Adipocyte (in vitro differentiated cells): ENCODE measurements around the gene NTNG1.
A peak's percentile ranks its signal among the peaks of the same experiment; 100 is the strongest.

ENCODE experiments used
- DNase-seq: peaks from one replicate; pipeline ENCODE4 v3.0.0-alpha.2; 2015; ENCODE audit warnings: low read depth
- H3K27me3 ChIP-seq: replicated peaks from 2 replicates; pipeline ENCODE4 v1.7.0; 2013; ENCODE audit warnings: mild to moderate bottlenecking, low read length, moderate library complexity; ENCODE audit not compliant: control insufficient read depth, insufficient read depth
- H3K36me3 ChIP-seq: 2 replicates; pipeline ENCODE4 v1.7.0; 2013; ENCODE audit warnings: low read length, mild to moderate bottlenecking, moderate library complexity; ENCODE audit not compliant: control insufficient read depth, insufficient read depth, severe bottlenecking
- H3K4me1 ChIP-seq: 2 replicates; pipeline ENCODE4 v1.7.0; 2013; ENCODE audit warnings: mild to moderate bottlenecking, low read length, moderate library complexity; ENCODE audit not compliant: control insufficient read depth, insufficient read depth
- H3K4me3 ChIP-seq: 2 replicates; pipeline ENCODE4 v1.7.0; 2013; ENCODE audit warnings: mild to moderate bottlenecking, low read length, moderate library complexity
- H3K9ac ChIP-seq: 2 replicates; pipeline ENCODE4 v1.7.0; 2013; ENCODE audit warnings: mild to moderate bottlenecking, low read length, moderate library complexity
- H3K9me3 ChIP-seq: 2 replicates; pipeline ENCODE4 v1.7.0; 2013; ENCODE audit warnings: mild to moderate bottlenecking, low read length, moderate library complexity; ENCODE audit not compliant: control insufficient read depth

The NTNG1 gene

DNA sequence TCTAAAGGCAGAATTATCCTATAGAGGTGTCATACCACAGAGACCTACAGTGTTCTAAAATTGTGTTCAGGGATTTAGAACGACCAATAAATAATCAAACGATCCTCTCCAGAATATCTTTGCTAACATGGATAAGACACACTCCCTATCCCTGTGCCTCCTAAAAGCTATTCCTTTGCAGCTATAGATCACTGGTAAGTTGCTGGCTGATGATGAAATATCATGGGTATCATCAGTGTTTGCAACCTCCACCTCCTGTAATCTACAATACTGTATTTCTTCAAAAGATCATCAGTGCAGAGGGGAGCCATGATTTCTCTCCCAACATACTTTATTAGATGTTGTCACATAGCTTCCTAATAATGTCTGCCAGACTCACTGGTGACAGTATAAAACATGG, 201.9 kb downstream of the NTNG1 start:
- DNase-seq: no peak
- Histone ChIP-seq H3K9ac (no peak overlapping the region), H3K36me3 (no peaks in the 10 kb centered on the region), H3K9me3 (no peaks in the 10 kb centered on the region), H3K4me3 (no peak overlapping the region), H3K4me1 (no peaks in the 10 kb centered on the region), H3K27me3 (no peaks in the 10 kb centered on the region)

DNA sequence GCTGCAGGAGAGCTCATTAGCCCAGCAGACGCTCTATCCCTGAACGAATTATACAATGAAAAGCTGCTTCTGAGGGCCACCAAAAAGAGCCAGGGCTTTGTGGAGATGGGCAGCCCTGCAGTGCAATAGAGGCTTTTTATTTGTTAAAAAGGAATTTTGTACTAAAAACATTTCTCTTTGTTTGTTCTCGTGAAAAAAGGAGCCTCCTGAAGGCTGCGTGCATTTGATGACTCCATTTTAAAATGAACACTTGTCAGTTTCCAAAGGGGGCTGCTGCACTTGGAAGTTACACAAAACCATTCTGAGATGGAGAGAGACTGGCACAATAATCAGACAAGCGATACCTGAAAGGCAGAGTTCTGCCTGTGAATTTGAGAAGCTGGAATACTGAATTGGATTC, 202.8 kb downstream of the NTNG1 start:
- Histone ChIP-seq H3K9me3 (no peaks in the 10 kb centered on the region), H3K4me3 (no peak overlapping the region), H3K9ac (no peak overlapping the region), H3K27me3 (no peaks in the 10 kb centered on the region), H3K4me1 (no peaks in the 10 kb centered on the region), H3K36me3 (no peaks in the 10 kb centered on the region)
- no peak for DNase-seq

DNA sequence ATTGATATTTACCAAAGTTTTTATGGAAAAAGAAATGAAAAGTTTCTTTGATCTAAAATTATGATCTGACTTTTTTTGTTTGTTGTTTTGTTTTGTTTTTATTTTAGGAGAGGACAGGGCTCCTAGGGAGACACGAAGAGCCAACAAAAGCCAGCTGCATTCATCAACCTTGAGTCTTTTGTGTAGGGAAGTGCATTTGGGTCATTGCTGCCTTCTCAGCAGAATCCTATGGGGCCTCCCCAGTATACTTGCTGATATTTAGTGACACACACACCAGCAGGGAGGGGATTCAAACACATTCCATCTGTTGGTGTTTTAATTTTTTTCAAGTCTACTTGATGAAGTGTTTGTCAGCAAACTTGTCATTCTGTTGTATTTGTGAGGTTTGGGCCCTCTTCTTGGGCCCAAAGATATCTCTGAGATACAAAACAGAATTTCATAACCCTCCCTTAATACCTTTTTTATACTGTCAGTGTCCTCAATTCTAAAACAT, 203.5 kb downstream of the NTNG1 start:
- no peak for DNase-seq

DNA sequence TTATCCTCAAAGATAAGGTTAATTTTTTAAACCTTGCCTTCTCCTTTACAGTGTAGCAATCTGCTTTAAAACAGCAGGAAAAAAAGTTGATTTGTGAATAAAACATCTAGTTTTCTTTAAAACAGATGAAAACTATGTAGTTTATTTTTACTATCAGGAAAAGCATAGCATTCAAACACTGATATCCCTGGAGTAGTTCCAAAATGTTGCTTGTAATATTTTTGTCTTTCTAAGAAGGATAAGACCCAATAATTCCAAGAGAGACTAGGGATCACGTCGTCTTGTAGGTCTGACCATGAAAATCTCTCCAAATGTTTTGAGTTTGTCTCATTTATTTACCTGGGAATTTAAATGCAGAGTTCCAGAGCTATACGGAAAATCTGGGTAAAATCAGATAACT, 204.0 kb downstream of the NTNG1 start:
- no peaks in the 10 kb centered on the region for H3K27me3 ChIP-seq
- H3K9me3 ChIP-seq: no peaks in the 10 kb centered on the region
- H3K4me1 ChIP-seq: no peaks in the 10 kb centered on the region
- H3K4me3 ChIP-seq: no peak overlapping the region
- no peak overlapping the region for H3K9ac ChIP-seq
- no peaks in the 10 kb centered on the region for H3K36me3 ChIP-seq
- DNase-seq: no peak

More for the DNA sequence above, 203.5 kb downstream of the NTNG1 start:
- H3K9me3 ChIP-seq: no peaks in the 10 kb centered on the region
- H3K36me3 ChIP-seq: no peaks in the 10 kb centered on the region
- H3K4me3 ChIP-seq: no peak overlapping the region
- H3K27me3 ChIP-seq: no peaks in the 10 kb centered on the region
- H3K4me1 ChIP-seq: no peaks in the 10 kb centered on the region
- no peak overlapping the region for H3K9ac ChIP-seq

DNA sequence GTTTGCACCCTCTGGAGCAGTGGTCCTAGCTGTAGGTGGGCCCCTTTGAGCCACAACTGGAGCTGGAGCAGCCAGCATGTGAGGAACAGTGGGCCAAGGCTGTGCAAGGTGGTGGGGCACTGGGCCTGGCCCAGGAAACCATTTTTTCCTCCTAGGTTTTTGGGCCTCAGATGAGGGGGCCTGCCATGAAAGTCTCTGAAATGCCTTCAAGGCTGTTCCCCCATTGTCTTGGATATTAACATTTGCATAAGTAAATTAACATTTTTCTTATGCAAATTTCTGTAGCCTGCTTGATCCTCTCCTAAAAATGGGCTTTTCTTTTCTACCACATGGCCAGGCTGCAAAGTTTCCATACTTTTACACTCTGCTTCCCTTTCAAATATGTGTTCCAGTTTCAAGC, 212.0 kb downstream of the NTNG1 start:
- Histone ChIP-seq H3K36me3 (no peaks in the 10 kb centered on the region), H3K9ac (no peak overlapping the region), H3K27me3 (no peaks in the 10 kb centered on the region), H3K4me3 (no peak overlapping the region), H3K4me1 (peaks cover 17% of the 10 kb centered on the region), H3K9me3 (no peaks in the 10 kb centered on the region)
- DNase-seq: no peak

DNA sequence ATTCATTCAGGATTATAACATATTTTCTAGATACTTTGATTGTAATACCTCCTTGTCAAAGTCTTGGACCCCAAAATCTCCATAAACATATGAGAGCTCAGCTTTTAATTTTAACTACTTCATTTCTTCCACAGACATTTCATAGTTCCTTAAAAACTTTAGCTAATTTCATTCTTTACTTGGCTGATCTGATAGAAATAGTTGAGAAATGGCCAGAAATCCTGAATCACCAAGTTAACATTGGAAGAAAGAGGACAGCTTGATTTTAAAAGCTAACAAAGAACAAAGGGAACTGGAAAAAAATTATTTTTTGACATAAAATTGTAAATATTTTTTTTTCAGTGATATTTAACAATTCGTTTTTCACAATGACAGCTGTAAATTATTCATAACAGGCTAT, 216.5 kb downstream of the NTNG1 start:
- Histone ChIP-seq H3K4me1 (peaks cover 28% of the 10 kb centered on the region), H3K4me3 (no peak overlapping the region), H3K9ac (peak overlapping the region; percentile 58), H3K27me3 (no peaks in the 10 kb centered on the region), H3K36me3 (no peaks in the 10 kb centered on the region), H3K9me3 (no peaks in the 10 kb centered on the region)
- DNase-seq: peak; percentile 62

DNA sequence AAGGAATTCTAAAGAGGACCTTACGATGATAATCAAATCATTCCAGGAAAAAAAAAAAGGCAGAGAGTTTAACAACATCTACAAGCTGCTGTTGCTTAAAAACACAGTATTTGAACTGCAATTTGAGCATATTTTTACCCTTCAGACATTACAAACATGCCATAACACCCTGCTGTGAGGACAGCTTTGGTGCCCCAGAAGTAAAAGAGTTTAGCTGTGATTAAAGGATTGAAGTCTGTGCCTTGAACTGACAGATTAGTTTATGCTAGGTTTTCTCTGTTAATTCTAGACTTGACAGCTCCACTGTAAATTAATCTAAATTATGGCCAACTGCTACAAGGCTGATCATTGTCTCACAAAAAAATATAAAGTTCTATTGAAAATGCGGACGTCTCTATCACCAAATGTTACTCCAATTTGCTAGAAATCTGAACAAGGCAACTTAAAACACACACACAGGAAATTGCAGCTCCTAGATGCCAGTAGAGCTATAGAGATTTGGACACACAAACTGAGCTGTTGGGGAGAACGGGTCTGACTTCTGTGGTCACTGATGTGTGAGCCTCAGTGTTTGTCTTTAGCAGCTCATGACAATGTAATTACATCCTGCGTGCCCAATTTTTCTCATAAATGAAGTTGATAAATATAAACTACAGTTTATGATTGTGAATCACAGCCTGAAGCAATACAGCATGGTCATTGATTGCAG, 217.9 kb downstream of the NTNG1 start:
- Histone ChIP-seq H3K9me3 (no peaks in the 10 kb centered on the region), H3K4me1 (peaks cover 28% of the 10 kb centered on the region), H3K36me3 (no peaks in the 10 kb centered on the region), H3K4me3 (peak overlapping the region; percentile 60), H3K9ac (peak overlapping the region; percentile 50), H3K27me3 (no peaks in the 10 kb centered on the region)
- DNase-seq: peak; percentile 13

DNA sequence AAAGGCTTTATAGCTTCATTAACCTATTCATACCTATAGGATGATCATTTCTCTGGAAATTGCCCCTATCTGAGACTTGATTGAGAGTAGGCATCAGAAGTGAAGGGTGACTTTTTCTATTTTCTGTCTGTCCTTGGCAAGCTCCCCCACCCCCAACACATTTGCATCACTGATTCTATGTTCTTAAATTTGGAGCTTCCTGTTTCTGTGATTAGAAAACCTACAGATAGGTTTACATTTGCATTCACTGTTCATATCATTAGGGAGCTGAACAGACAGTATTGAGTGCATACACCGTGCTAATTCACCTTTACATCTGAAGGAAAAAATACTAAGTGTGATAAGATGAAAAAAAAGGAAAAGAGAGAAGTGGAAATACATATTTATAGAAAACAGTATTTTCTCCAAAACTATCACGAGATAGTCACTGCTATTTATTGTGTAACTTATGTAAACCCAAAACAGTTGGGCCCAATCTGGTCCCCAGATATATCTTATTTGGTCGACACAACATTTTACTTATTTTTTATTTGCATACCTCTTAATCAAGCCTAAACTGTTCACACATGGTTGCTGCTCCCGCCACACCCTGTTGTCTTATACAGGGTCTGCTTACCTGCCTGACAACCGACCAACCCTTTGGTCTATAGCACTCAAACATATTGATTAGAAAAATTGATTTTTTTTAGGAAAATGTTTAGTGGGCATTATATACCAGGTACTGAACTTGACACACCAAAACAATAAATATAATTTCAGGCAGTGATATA, 218.8 kb downstream of the NTNG1 start:
- no peak overlapping the region for H3K4me3 ChIP-seq
- H3K9ac ChIP-seq: no peak overlapping the region
- peaks cover 28% of the 10 kb centered on the region for H3K4me1 ChIP-seq
- H3K9me3 ChIP-seq: no peaks in the 10 kb centered on the region
- no peak for DNase-seq
- no peaks in the 10 kb centered on the region for H3K27me3 ChIP-seq
- no peaks in the 10 kb centered on the region for H3K36me3 ChIP-seq

DNA sequence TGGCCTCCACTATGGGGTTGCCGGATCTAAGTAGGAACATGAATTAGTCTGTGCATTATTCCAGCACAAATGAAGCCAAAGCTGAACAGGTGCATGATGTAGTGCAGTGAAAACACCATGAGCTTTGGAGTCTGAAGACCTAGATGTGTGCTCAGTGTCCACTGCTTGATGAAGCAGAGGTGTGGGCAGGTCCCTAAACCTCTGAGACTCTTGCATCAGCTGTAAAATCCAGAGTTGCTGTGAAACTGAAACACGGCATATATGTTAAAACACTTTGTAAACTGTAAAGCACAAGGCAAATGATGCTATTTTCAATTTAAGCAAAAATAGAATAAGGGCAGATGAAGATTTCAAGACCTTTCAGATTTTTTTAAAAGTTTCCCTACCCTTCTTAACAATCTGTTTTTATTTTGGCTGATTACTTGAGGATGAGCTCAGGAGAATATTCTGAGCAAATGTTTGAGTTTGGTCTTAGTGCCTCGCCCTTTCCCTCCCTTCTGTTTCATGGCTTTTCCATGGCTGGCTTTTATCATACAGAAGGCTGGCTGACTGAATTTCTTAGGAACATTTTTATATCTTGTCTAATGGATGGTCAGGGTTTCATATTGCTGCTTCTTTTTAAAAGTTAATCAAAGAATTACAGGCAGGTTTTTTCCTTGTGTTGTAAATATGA, 221.8 kb downstream of the NTNG1 start:
- no peak overlapping the region for H3K4me3 ChIP-seq
- H3K9me3 ChIP-seq: no peaks in the 10 kb centered on the region
- peaks cover 14% of the 10 kb centered on the region for H3K4me1 ChIP-seq
- no peaks in the 10 kb centered on the region for H3K27me3 ChIP-seq
- H3K36me3 ChIP-seq: no peaks in the 10 kb centered on the region
- DNase-seq: no peak
- no peak overlapping the region for H3K9ac ChIP-seq

DNA sequence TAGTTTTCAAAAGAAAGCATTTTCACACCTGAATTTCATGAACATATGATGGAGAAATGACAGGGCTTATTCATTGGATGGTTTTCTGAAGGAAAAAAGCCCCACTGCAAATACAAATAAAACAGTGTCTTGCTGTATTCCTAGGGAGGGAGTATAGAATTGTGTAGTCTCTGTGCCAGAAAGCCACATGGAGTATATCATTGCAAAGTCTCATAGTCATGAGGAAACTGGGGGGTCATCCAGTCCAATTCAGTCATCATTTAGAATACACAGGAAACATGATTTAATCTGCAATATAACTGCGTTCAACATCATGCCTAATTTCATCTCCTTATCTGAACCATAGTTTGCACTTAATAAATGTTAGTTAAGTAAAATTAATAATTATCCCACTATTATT, 222.3 kb downstream of the NTNG1 start:
- Histone ChIP-seq H3K9me3 (no peaks in the 10 kb centered on the region), H3K9ac (no peak overlapping the region), H3K36me3 (no peaks in the 10 kb centered on the region), H3K4me3 (no peak overlapping the region), H3K27me3 (no peaks in the 10 kb centered on the region), H3K4me1 (peaks cover 9% of the 10 kb centered on the region)
- DNase-seq: no peak

DNA sequence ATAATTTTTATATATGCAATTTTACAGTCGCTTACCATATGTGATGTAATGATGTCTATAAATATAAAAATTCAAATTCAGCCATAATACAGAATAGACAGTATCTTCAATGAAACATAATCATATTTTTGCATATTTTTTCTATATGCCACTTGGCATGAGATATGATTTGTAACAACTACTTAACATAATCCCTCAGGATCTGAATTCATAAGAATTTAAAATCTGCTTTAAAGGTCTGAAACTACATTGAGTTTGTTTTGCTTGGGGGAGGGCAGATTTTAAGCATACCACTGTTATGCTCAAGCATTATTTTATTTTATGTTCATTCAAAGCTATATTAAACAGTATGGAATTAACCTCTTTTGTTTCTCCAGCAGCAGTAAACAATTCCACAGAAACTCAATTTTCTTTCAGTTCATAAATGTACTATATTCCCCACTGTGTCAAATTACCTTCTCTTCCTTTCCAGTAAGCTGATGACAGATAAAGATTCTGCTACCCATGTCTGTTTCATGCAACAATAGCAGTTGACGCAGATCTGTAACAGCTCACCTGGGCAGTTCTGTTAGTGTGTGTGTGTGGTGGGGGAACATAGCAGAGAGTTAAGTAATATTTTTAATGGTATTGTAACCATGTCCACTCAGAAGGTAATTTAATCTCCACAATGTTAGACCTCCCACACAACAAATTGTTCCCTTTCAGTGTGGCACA, 224.8 kb downstream of the NTNG1 start:
- Histone ChIP-seq H3K36me3 (no peaks in the 10 kb centered on the region), H3K4me3 (no peak overlapping the region), H3K4me1 (no peaks in the 10 kb centered on the region), H3K27me3 (no peaks in the 10 kb centered on the region), H3K9ac (no peak overlapping the region), H3K9me3 (no peaks in the 10 kb centered on the region)
- no peak for DNase-seq
